ENCODE data around the gene CHPF.

CHPF gene

GRCh38 chr2:219506153-219506801 is 37.3 kb downstream of the CHPF start:
- H3K4ac ChIP-seq (ENCODE audit: low read depth, low read length) = no peak overlapping the region
- H4K12ac ChIP-seq (ENCODE audit: low read depth, low read length) = no peak overlapping the region
- no peak overlapping the region for H3K4me3 ChIP-seq (ENCODE audit: low read depth, low read length)
- WGBS (ENCODE audit: extremely low coverage, insufficient coverage, insufficient read length) = no CpG with 5 or more reads among the region's 23 CpGs
- no peak overlapping the region for H3K18ac ChIP-seq (ENCODE audit: low read length)
- no peak overlapping the region for H3K14ac ChIP-seq (ENCODE audit: low read length)
- no peak overlapping the region for H3K23ac ChIP-seq (ENCODE audit: low read length)
- H2BK120ac ChIP-seq (ENCODE audit: insufficient read depth, low read length, poor library complexity) = no peak overlapping the region
- no peaks in the 10 kb centered on the region for H3K27me3 ChIP-seq (ENCODE audit: insufficient read depth, low read length)
- H3K4me1 ChIP-seq (ENCODE audit: control insufficient read depth in 1 of 2, insufficient read depth in 2 of 2, low read length in 2 of 2) = peaks cover 12 to 19% of the 10 kb centered on the region in 2 experiments
- no peak overlapping the region for H2BK12ac ChIP-seq (ENCODE audit: low read length)
- H3K79me2 ChIP-seq (ENCODE audit: control insufficient read depth, insufficient read depth, low read length, poor library complexity) = no peaks in the 10 kb centered on the region
- DNase-seq = no peak
- H2AFZ ChIP-seq (ENCODE audit: insufficient read depth, low read length, poor library complexity) = no peak overlapping the region
- peaks cover 5% of the 10 kb centered on the region for H3K79me1 ChIP-seq (ENCODE audit: low read length)
- no peak overlapping the region for H2AK5ac ChIP-seq (ENCODE audit: low read length)
- peaks cover 1% of the 10 kb centered on the region for H3K9me3 ChIP-seq (ENCODE audit: insufficient read depth, low read depth, low read length)
- H4K8ac ChIP-seq (ENCODE audit: low read depth, low read length) = no peak overlapping the region
- H3K9ac ChIP-seq (ENCODE audit: low read length) = no peak overlapping the region
- no peak overlapping the region for H3K27ac ChIP-seq (ENCODE audit: low read depth, low read length)
- H3K4me2 ChIP-seq (ENCODE audit: low read length) = no peak overlapping the region
- peaks cover 38% of the 10 kb centered on the region in 2 experiments for H3K36me3 ChIP-seq (ENCODE audit: control insufficient read depth in 1 of 2, insufficient read depth in 2 of 2, low read length in 2 of 2)
- no peak overlapping the region for H2BK5ac ChIP-seq (ENCODE audit: low read depth, low read length, poor library complexity)
- H4K91ac ChIP-seq (ENCODE audit: low read depth, low read length) = no peak overlapping the region

GRCh38 chr2:219505585-219505984 is 38.0 kb downstream of the CHPF start:
- no peaks in the 10 kb centered on the region for H3K9me3 ChIP-seq (ENCODE audit: insufficient read depth, low read depth, low read length)
- WGBS (ENCODE audit: extremely low coverage, insufficient coverage, insufficient read length) = no CpG with 5 or more reads among the region's 9 CpGs
- H3K23ac ChIP-seq (ENCODE audit: low read length) = no peak overlapping the region

GRCh38 chr2:219502618-219503017 is 41.0 kb downstream of the CHPF start:
- H2BK12ac ChIP-seq (ENCODE audit: low read length) = no peak overlapping the region
- peaks cover 38% of the 10 kb centered on the region in 2 experiments for H3K36me3 ChIP-seq (ENCODE audit: control insufficient read depth in 1 of 2, insufficient read depth in 2 of 2, low read length in 2 of 2)
- H3K4ac ChIP-seq (ENCODE audit: low read depth, low read length) = no peak overlapping the region
- no peak overlapping the region for H4K8ac ChIP-seq (ENCODE audit: low read depth, low read length)
- no peak overlapping the region for H2BK5ac ChIP-seq (ENCODE audit: low read depth, low read length, poor library complexity)
- H3K4me1 ChIP-seq (ENCODE audit: control insufficient read depth in 1 of 2, insufficient read depth in 2 of 2, low read length in 2 of 2) = peaks cover 23 to 35% of the 10 kb centered on the region in 2 experiments
- H3K14ac ChIP-seq (ENCODE audit: low read length) = no peak overlapping the region
- DNase-seq = peak in 1 of 2 donors; percentile 55
- H2AFZ ChIP-seq (ENCODE audit: insufficient read depth, low read length, poor library complexity) = no peak overlapping the region
- peaks cover 14% of the 10 kb centered on the region for H3K79me1 ChIP-seq (ENCODE audit: low read length)
- H3K18ac ChIP-seq (ENCODE audit: low read length) = no peak overlapping the region
- peak overlapping the region; percentile 14 for H3K4me2 ChIP-seq (ENCODE audit: low read length)
- H2AK5ac ChIP-seq (ENCODE audit: low read length) = no peak overlapping the region
- H3K9ac ChIP-seq (ENCODE audit: low read length) = no peak overlapping the region
- peak overlapping the region; percentile 52 for H3K27ac ChIP-seq (ENCODE audit: low read depth, low read length)
- no peaks in the 10 kb centered on the region for H3K27me3 ChIP-seq (ENCODE audit: insufficient read depth, low read length)
- no peak overlapping the region for H4K12ac ChIP-seq (ENCODE audit: low read depth, low read length)
- H3K9me3 ChIP-seq (ENCODE audit: insufficient read depth, low read depth, low read length) = peaks cover under 1% of the 10 kb centered on the region
- H3K79me2 ChIP-seq (ENCODE audit: control insufficient read depth, insufficient read depth, low read length, poor library complexity) = peaks cover 6% of the 10 kb centered on the region
- no peak overlapping the region for H2BK120ac ChIP-seq (ENCODE audit: insufficient read depth, low read length, poor library complexity)
- no peak overlapping the region for H3K4me3 ChIP-seq (ENCODE audit: low read depth, low read length)
- H4K91ac ChIP-seq (ENCODE audit: low read depth, low read length) = no peak overlapping the region
- no peak overlapping the region for H3K23ac ChIP-seq (ENCODE audit: low read length)

More at GRCh38 chr2:219505585-219505984, 38.0 kb downstream of the CHPF start:
- Histone ChIP-seq H2AFZ (ENCODE audit: insufficient read depth, low read length, poor library complexity) (no peak overlapping the region), H3K14ac (ENCODE audit: low read length) (no peak overlapping the region), H4K91ac (ENCODE audit: low read depth, low read length) (no peak overlapping the region), H2AK5ac (ENCODE audit: low read length) (no peak overlapping the region), H3K27me3 (ENCODE audit: insufficient read depth, low read length) (no peaks in the 10 kb centered on the region), H2BK120ac (ENCODE audit: insufficient read depth, low read length, poor library complexity) (no peak overlapping the region), H3K79me2 (ENCODE audit: control insufficient read depth, insufficient read depth, low read length, poor library complexity) (no peaks in the 10 kb centered on the region), H4K12ac (ENCODE audit: low read depth, low read length) (no peak overlapping the region), H3K4ac (ENCODE audit: low read depth, low read length) (no peak overlapping the region), H2BK5ac (ENCODE audit: low read depth, low read length, poor library complexity) (no peak overlapping the region), H3K4me2 (ENCODE audit: low read length) (no peak overlapping the region), H4K8ac (ENCODE audit: low read depth, low read length) (no peak overlapping the region), H3K36me3 (ENCODE audit: control insufficient read depth in 1 of 2, insufficient read depth in 2 of 2, low read length in 2 of 2) (peaks cover 38% of the 10 kb centered on the region in 2 experiments), H2BK12ac (ENCODE audit: low read length) (no peak overlapping the region), H3K4me3 (ENCODE audit: low read depth, low read length) (no peak overlapping the region), H3K27ac (ENCODE audit: low read depth, low read length) (no peak overlapping the region), H3K9ac (ENCODE audit: low read length) (no peak overlapping the region), H3K79me1 (ENCODE audit: low read length) (peaks cover 5% of the 10 kb centered on the region), H3K4me1 (ENCODE audit: control insufficient read depth in 1 of 2, insufficient read depth in 2 of 2, low read length in 2 of 2) (peaks cover 14 to 24% of the 10 kb centered on the region in 2 experiments), H3K18ac (ENCODE audit: low read length) (no peak overlapping the region)
- DNase-seq = no peak

- Histone ChIP-seq H2BK5ac (ENCODE audit: low read depth, low read length, poor library complexity) (peak overlapping the region; percentile 5), H4K12ac (ENCODE audit: low read depth, low read length) (no peak overlapping the region)
- no CpG with 5 or more reads among the region's 14 CpGs for WGBS (ENCODE audit: extremely low coverage, insufficient coverage, insufficient read length)
Observed at GRCh38 chr2:219501849-219502248, 41.8 kb downstream of the CHPF start.

More at GRCh38 chr2:219501849-219502248, 41.8 kb downstream of the CHPF start:
- Histone ChIP-seq H3K14ac (ENCODE audit: low read length) (no peak overlapping the region), H2AFZ (ENCODE audit: insufficient read depth, low read length, poor library complexity) (no peak overlapping the region), H2AK5ac (ENCODE audit: low read length) (peak overlapping the region; percentile 7), H3K79me1 (ENCODE audit: low read length) (peaks cover 14% of the 10 kb centered on the region), H3K9me3 (ENCODE audit: insufficient read depth, low read depth, low read length) (peaks cover 2% of the 10 kb centered on the region), H2BK12ac (ENCODE audit: low read length) (peak overlapping the region; percentile 9), H3K36me3 (ENCODE audit: control insufficient read depth in 1 of 2, insufficient read depth in 2 of 2, low read length in 2 of 2) (peaks cover 31 to 33% of the 10 kb centered on the region in 2 experiments), H3K4ac (ENCODE audit: low read depth, low read length) (no peak overlapping the region), H4K8ac (ENCODE audit: low read depth, low read length) (no peak overlapping the region), H4K91ac (ENCODE audit: low read depth, low read length) (peak overlapping the region; percentile 51), H3K4me2 (ENCODE audit: low read length) (peak overlapping the region; percentile 25), H2BK120ac (ENCODE audit: insufficient read depth, low read length, poor library complexity) (peak overlapping the region; percentile 34), H3K27me3 (ENCODE audit: insufficient read depth, low read length) (peaks cover 7% of the 10 kb centered on the region), H3K4me3 (ENCODE audit: low read depth, low read length) (no peak overlapping the region), H3K79me2 (ENCODE audit: control insufficient read depth, insufficient read depth, low read length, poor library complexity) (peaks cover 6% of the 10 kb centered on the region), H3K4me1 (ENCODE audit: control insufficient read depth in 1 of 2, insufficient read depth in 2 of 2, low read length in 2 of 2) (peaks cover 23 to 38% of the 10 kb centered on the region in 2 experiments), H3K18ac (ENCODE audit: low read length) (peak overlapping the region; percentile 17), H3K27ac (ENCODE audit: low read depth, low read length) (peak overlapping the region; percentile 52), H3K23ac (ENCODE audit: low read length) (no peak overlapping the region), H3K9ac (ENCODE audit: low read length) (no peak overlapping the region)
- no peak for DNase-seq
